T-cell (primary cell): ENCODE results near the gene MVB12B. TPM values are rescaled to one million over a fixed set of nuclear protein-coding genes. Genes with fewer than 3 reads are reported as not detected.
"Not testable (repeated sequence)": the region's sequence is repeated elsewhere in the genome, so short reads cannot be mapped to it uniquely, and the experiment has no call there.

ENCODE experiments used
- ATAC-seq, 4 experiments: fragments of 200-7000 bp in 3 of 4; fragments of 150-1000 bp in 1 of 4; cut with Tn5 transposase; replicated peaks in 1 of 4; 1 replicate in 3 of 4; 2 replicates in 1 of 4; pipeline ENCODE4 v1.10.0; 2021; ENCODE audit warnings: moderate library complexity in 3 of 4, mild to moderate bottlenecking in 2 of 4, moderate number of reproducible peaks in 1 of 4
- CTCF ChIA-PET, 2 donors: fragments of 300-600 bp; sonication (Branson Sonifier 250); formaldehyde crosslinking; loops; one replicate each; lab custom pipeline; 2022; ENCODE audit warnings: antibody characterized with exemption in 2 of 2; lab: Charles Lee
- POLR2A ChIA-PET, 2 donors: fragments of 300-600 bp; sonication (Branson Sonifier 250); formaldehyde crosslinking; loops; one replicate each; lab custom pipeline; 2022; ENCODE audit warnings: antibody characterized with exemption in 2 of 2; lab: Charles Lee
- DNase-seq, 35 experiments: peaks; one replicate each; pipeline versions ENCODE4 v3.0.0 to v3.0.0-alpha.2; 2013 to 2023
- H3K27ac ChIP-seq: one replicate; pipeline ENCODE4 v1.5.1; 2013; ENCODE audit warnings: low read length
- H3K27me3 ChIP-seq, 2 experiments: replicated peaks in 1 of 2; 1 replicate in 1 of 2; 2 replicates in 1 of 2; pipeline versions ENCODE4 v1.6.1 to v1.7.0; 2013; ENCODE audit warnings: low read length in 1 of 2, mixed read lengths in 1 of 2; ENCODE audit not compliant: control insufficient read depth in 2 of 2, insufficient read depth in 2 of 2; ENCODE audit errors: extremely low read depth in 1 of 2
- H3K36me3 ChIP-seq, 2 donors: 1 replicate in 1 of 2; 2 replicates in 1 of 2; pipeline versions ENCODE4 v1.6.1 to v1.7.0; 2013; ENCODE audit warnings: low read length in 1 of 2; ENCODE audit not compliant: control insufficient read depth in 2 of 2, insufficient read depth in 1 of 2; ENCODE audit errors: extremely low read depth in 1 of 2
- H3K4me1 ChIP-seq, 2 experiments: 1 replicate in 1 of 2; 2 replicates in 1 of 2; pipeline versions ENCODE4 v1.6.1 to v1.7.0; 2013; ENCODE audit warnings: low read length in 2 of 2, mixed read lengths in 1 of 2; ENCODE audit not compliant: insufficient read depth in 2 of 2, control insufficient read depth in 1 of 2; ENCODE audit errors: extremely low read depth in 1 of 2
- H3K4me3 ChIP-seq, 2 donors: 1 replicate in 1 of 2; 2 replicates in 1 of 2; pipeline versions ENCODE4 v1.5.1 to v1.7.0; 2013; ENCODE audit warnings: mild to moderate bottlenecking in 2 of 2, low read length in 1 of 2, moderate library complexity in 1 of 2; ENCODE audit not compliant: control insufficient read depth in 1 of 2; ENCODE audit errors: extremely low read depth in 1 of 2
- H3K9me3 ChIP-seq: 2 replicates; pipeline ENCODE4 v1.7.0; 2013
- H3K27ac Mint-ChIP-seq, 2 donors: one replicate each; pipeline ENCODE4 v1.8.0; 2020 to 2021; ENCODE audit warnings: mild to moderate bottlenecking in 2 of 2, mixed read lengths in 2 of 2
- H3K27me3 Mint-ChIP-seq, 2 donors: one replicate each; pipeline ENCODE4 v1.8.0; 2021 to 2022; ENCODE audit warnings: mixed read lengths in 2 of 2
- H3K36me3 Mint-ChIP-seq: one replicate; pipeline ENCODE4 v1.8.0; 2021; ENCODE audit warnings: mixed read lengths
- H3K4me1 Mint-ChIP-seq, 3 donors: one replicate each; pipeline ENCODE4 v1.8.0; 2020 to 2022; ENCODE audit warnings: mixed read lengths in 3 of 3, mild to moderate bottlenecking in 1 of 3
- H3K4me3 Mint-ChIP-seq, 3 donors: one replicate each; pipeline ENCODE4 v1.8.0; 2020 to 2022; ENCODE audit warnings: mild to moderate bottlenecking in 3 of 3, mixed read lengths in 3 of 3, moderate library complexity in 3 of 3
- H3K9me3 Mint-ChIP-seq, 3 donors: one replicate each; pipeline ENCODE4 v1.8.0; 2020 to 2022; ENCODE audit warnings: mixed read lengths in 3 of 3
- WGBS: methylation state at CpG from one replicate; pipeline ENCODE4 v1.1.5; 2013; ENCODE audit warnings: missing lambda C conversion rate; ENCODE audit not compliant: insufficient coverage; 5-methylcytosine and 5-hydroxymethylcytosine counted together
- total RNA-seq, 35 experiments: library from RNA in 6 of 35; stranded (reverse) in 6 of 35; fragments of 120-200 nt in 1 of 35; gene quantifications; one replicate each; pipeline versions ENCODE4 v1.2.1 to v1.2.4 and lab custom pipeline; 2013 to 2026

The MVB12B gene
- 10 to 100 TPM in 3 of 5 donors, 1 to 10 TPM in 2; 8.2 to 25.2 (median 10.6) TPM for total RNA-seq
- total RNA-seq (2013) = 10.9 TPM
- total RNA-seq (lab: John Stamatoyannopoulos, UW) = 2.7 to 48.7 (median 16.2) reads per million in 29 experiments

GRCh38 chr9:126326228-126327005 lies at the start of gene MVB12B:
Gene MVB12B (plus strand): TSS chr9:126326829. CDS start chr9:126326930, 101 bp downstream.
- Mint-ChIP-seq H3K4me3 (peak within 1 kb of the TSS; percentile 75 to 82 (median 81)), H3K27me3 (no peaks in the 10 kb centered on the region), H3K27ac (peak within 1 kb of the TSS; percentile 79 to 89), H3K36me3 (no peaks in the 10 kb centered on the region), H3K9me3 (peaks cover 0 to 6% (median 5%) of the 10 kb centered on the region in 3 donors), H3K4me1 (peaks cover 39 to 41% (median 39%) of the 10 kb centered on the region in 3 donors)
- ChIA-PET CTCF (interaction anchor here in 1 of 2 donors (0.6 to 1.2 kb wide), 3 partner anchors 71 to 135 kb away, joined by 3 to 10 read pairs (median 4); no protein-coding TSS in a partner anchor), POLR2A (interaction anchor here in 1 of 2 donors (0.6 kb wide), 1 partner anchor 673 kb away, joined by 7 read pairs; no protein-coding TSS in a partner anchor)
- WGBS = 8% methylated on average over 82 of the region's 94 CpGs
- Histone ChIP-seq H3K27me3 (peaks cover 0 to 8% of the 10 kb centered on the region in 2 experiments), H3K9me3 (no peaks in the 10 kb centered on the region), H3K27ac (peak within 1 kb of the TSS; percentile 63), H3K36me3 (no peaks in the 10 kb centered on the region), H3K4me3 (peak within 1 kb of the TSS; percentile 60 to 62), H3K4me1 (peaks cover 0 to 37% of the 10 kb centered on the region in 2 experiments)
- ATAC-seq (peak; percentile 80 to 85 (median 83)), DNase-seq (peak; percentile 25 to 80 (median 48))

- DNase-seq (no peak), ATAC-seq (no peak)
- no peak overlapping the region for H3K27ac ChIP-seq
- peaks cover 2 to 9% of the 10 kb centered on the region in 2 experiments for H3K27me3 ChIP-seq
- H3K4me1 ChIP-seq = no peaks in the 10 kb centered on the region
- H3K27ac Mint-ChIP-seq = no peak overlapping the region
- ChIA-PET POLR2A (no interaction called here), CTCF (no interaction called here)
- H3K36me3 Mint-ChIP-seq = no peaks in the 10 kb centered on the region
- H3K36me3 ChIP-seq = no peaks in the 10 kb centered on the region
- no peaks in the 10 kb centered on the region for H3K4me1 Mint-ChIP-seq
- no peaks in the 10 kb centered on the region for H3K9me3 ChIP-seq
- no peak overlapping the region for H3K4me3 ChIP-seq
- H3K9me3 Mint-ChIP-seq = peaks cover 0 to 2% (median 0%) of the 10 kb centered on the region in 3 donors
- 89% methylated on average over 9 of the region's 9 CpGs for WGBS
- no peak overlapping the region for H3K4me3 Mint-ChIP-seq
- H3K27me3 Mint-ChIP-seq = peaks cover 8 to 14% of the 10 kb centered on the region in 2 donors
Observed at GRCh38 chr9:126283799-126284465, 42.7 kb upstream of the MVB12B start.

GRCh38 chr9:126285652-126286051 lies 41.0 kb upstream of the MVB12B start:
- H3K27ac ChIP-seq, H3K36me3 ChIP-seq, H3K36me3 Mint-ChIP-seq, H3K9me3 Mint-ChIP-seq, H3K27me3 Mint-ChIP-seq, H3K4me1 Mint-ChIP-seq, POLR2A ChIA-PET, H3K4me1 ChIP-seq, H3K9me3 ChIP-seq, H3K4me3 Mint-ChIP-seq, H3K4me3 ChIP-seq, DNase-seq, CTCF ChIA-PET, ATAC-seq, H3K27ac Mint-ChIP-seq, H3K27me3 ChIP-seq: not testable (repeated sequence)
- no CpG with 5 or more reads among the region's 2 CpGs for WGBS

- Histone ChIP-seq H3K27ac (no peak overlapping the region), H3K4me3 (no peak overlapping the region), H3K4me1 (no peaks in the 10 kb centered on the region), H3K9me3 (no peaks in the 10 kb centered on the region), H3K36me3 (no peaks in the 10 kb centered on the region), H3K27me3 (peaks cover 0 to 14% of the 10 kb centered on the region in 2 experiments)
- peaks cover 7 to 8% of the 10 kb centered on the region in 2 donors for H3K27me3 Mint-ChIP-seq
- H3K4me1 Mint-ChIP-seq = no peaks in the 10 kb centered on the region
- ATAC-seq (no peak), DNase-seq (no peak)
- H3K27ac Mint-ChIP-seq = no peak overlapping the region
- POLR2A ChIA-PET = no interaction called here
- no peak overlapping the region for H3K4me3 Mint-ChIP-seq
- H3K9me3 Mint-ChIP-seq = no peaks in the 10 kb centered on the region
- CTCF ChIA-PET = no interaction called here
- H3K36me3 Mint-ChIP-seq = no peaks in the 10 kb centered on the region
- WGBS = 92% methylated on average over 2 of the region's 6 CpGs
Observed at GRCh38 chr9:126287166-126287866, 39.3 kb upstream of the MVB12B start.

- Mint-ChIP-seq H3K36me3 (no peaks in the 10 kb centered on the region), H3K27ac (no peak overlapping the region), H3K9me3 (no peaks in the 10 kb centered on the region), H3K4me3 (no peak overlapping the region), H3K4me1 (no peaks in the 10 kb centered on the region), H3K27me3 (peaks cover 4 to 9% of the 10 kb centered on the region in 2 donors)
- CTCF ChIA-PET = interaction anchor here in 1 of 2 donors (0.7 kb wide), 1 partner anchor 640 kb away, joined by 5 read pairs; no protein-coding TSS in a partner anchor
- WGBS = 86% methylated on average over 5 of the region's 9 CpGs
- Histone ChIP-seq H3K36me3 (no peaks in the 10 kb centered on the region), H3K9me3 (no peaks in the 10 kb centered on the region), H3K4me1 (no peaks in the 10 kb centered on the region), H3K4me3 (no peak overlapping the region), H3K27ac (no peak overlapping the region), H3K27me3 (peaks cover 0 to 23% of the 10 kb centered on the region in 2 experiments)
- POLR2A ChIA-PET = no interaction called here
- DNase-seq (no peak), ATAC-seq (no peak)
Observed at GRCh38 chr9:126290871-126291270, 35.8 kb upstream of the MVB12B start.

GRCh38 chr9:126291925-126292324 lies 34.7 kb upstream of the MVB12B start:
- Histone ChIP-seq H3K4me3 (no peak overlapping the region), H3K36me3 (no peaks in the 10 kb centered on the region), H3K27ac (no peak overlapping the region), H3K27me3 (peaks cover 0 to 32% of the 10 kb centered on the region in 2 experiments), H3K4me1 (no peaks in the 10 kb centered on the region), H3K9me3 (no peaks in the 10 kb centered on the region)
- CTCF ChIA-PET = no interaction called here
- WGBS = 70% methylated on average over 4 of the region's 4 CpGs
- Mint-ChIP-seq H3K27me3 (peaks cover 7 to 13% of the 10 kb centered on the region in 2 donors), H3K4me1 (no peaks in the 10 kb centered on the region), H3K4me3 (no peak overlapping the region), H3K27ac (no peak overlapping the region), H3K36me3 (no peaks in the 10 kb centered on the region), H3K9me3 (no peaks in the 10 kb centered on the region)
- POLR2A ChIA-PET = no interaction called here
- DNase-seq (no peak), ATAC-seq (no peak)
